GM12864 (cell line): ENCODE measurements around the gene ZNF74.

ENCODE experiments used
- DNase-seq: peaks from one replicate; pipeline ENCODE4 v3.0.0-alpha.2; 2011; ENCODE audit warnings: low read depth
- H3K4me3 ChIP-seq: 2 replicates; pipeline ENCODE4 v1.5.1; 2011; ENCODE audit warnings: mild to moderate bottlenecking, low read depth, low read length, control low read depth
- CTCF ChIP-seq: IDR thresholded peaks from 2 replicates; pipeline ENCODE4 v1.5.1; 2011; ENCODE audit warnings: low read depth, mild to moderate bottlenecking, moderate library complexity, low read length, control low read depth, inconsistent platforms; ENCODE audit errors: missing control alignments

ZNF74 gene

GRCh38 chr22:20421507-20421874, 27.5 kb downstream of the ZNF74 start:
- TF ChIP-seq CTCF: no peak
- H3K4me3 ChIP-seq: no peak overlapping the region
- DNase-seq: no peak

- no peak for DNase-seq
- TF ChIP-seq CTCF: no peak
- no peak overlapping the region for H3K4me3 ChIP-seq
Measured at GRCh38 chr22:20422271-20423007, 28.5 kb downstream of the ZNF74 start.

GRCh38 chr22:20423008-20423905, 29.3 kb downstream of the ZNF74 start:
- no peak for DNase-seq
- no peak overlapping the region for H3K4me3 ChIP-seq
- no peak for TF ChIP-seq CTCF

GRCh38 chr22:20423906-20424551, 30.1 kb downstream of the ZNF74 start:
- TF ChIP-seq CTCF: no peak
- H3K4me3 ChIP-seq: no peak overlapping the region
- DNase-seq: no peak

GRCh38 chr22:20424568-20424931, 30.6 kb downstream of the ZNF74 start:
- H3K4me3 ChIP-seq: no peak overlapping the region
- no peak for TF ChIP-seq CTCF
- no peak for DNase-seq

- no peak for DNase-seq
- TF ChIP-seq CTCF: no peak
- no peak overlapping the region for H3K4me3 ChIP-seq
Measured at GRCh38 chr22:20424932-20425565, 31.1 kb downstream of the ZNF74 start.
